HG03439 (cell line): ENCODE measurements around the gene UBE2N.
"Not testable (repeated sequence)": the region's sequence is repeated elsewhere in the genome, so short reads cannot be mapped to it uniquely, and the experiment has no call there.

Experiments
- ATAC-seq: cut with Tn5 transposase; IDR thresholded peaks from one replicate; pipeline ENCODE4 v1.9.1; 2021; ENCODE audit warnings: mild to moderate bottlenecking, moderate library complexity; ENCODE audit not compliant: unreplicated experiment

UBE2N gene

GRCh38 chr12:93447555-93448290, 6.0 kb upstream of the UBE2N start:
- ATAC-seq = no peak

- ATAC-seq = no peak
Measured at GRCh38 chr12:93443576-93443975, 1.8 kb upstream of the UBE2N start.

- ATAC-seq = no peak
Measured at GRCh38 chr12:93442411-93443340, 929 bp upstream of the UBE2N start.

- peak; percentile 2 for ATAC-seq
Measured at GRCh38 chr12:93441081-93441616, 598 bp downstream of the UBE2N start.

GRCh38 chr12:93440043-93440835, 1.5 kb downstream of the UBE2N start:
- ATAC-seq = no peak

- no peak for ATAC-seq
Measured at GRCh38 chr12:93438266-93439050, 3.3 kb downstream of the UBE2N start.

GRCh38 chr12:93434256-93434865, 7.4 kb downstream of the UBE2N start:
- ATAC-seq = no peak

GRCh38 chr12:93432031-93432430, 9.7 kb downstream of the UBE2N start:
- not testable (repeated sequence) for ATAC-seq

- no peak for ATAC-seq
Measured at GRCh38 chr12:93430280-93430679, 11.5 kb downstream of the UBE2N start.

- no peak for ATAC-seq
Measured at GRCh38 chr12:93429852-93430251, 11.9 kb downstream of the UBE2N start.

GRCh38 chr12:93429448-93429847, 12.3 kb downstream of the UBE2N start:
- ATAC-seq = no peak

- ATAC-seq = no peak
Measured at GRCh38 chr12:93427779-93428564, 13.8 kb downstream of the UBE2N start.

- ATAC-seq = no peak
Measured at GRCh38 chr12:93426412-93426805, 15.3 kb downstream of the UBE2N start.

GRCh38 chr12:93425736-93426411, 15.9 kb downstream of the UBE2N start:
- ATAC-seq = no peak

GRCh38 chr12:93422050-93422449, 19.7 kb downstream of the UBE2N start:
- ATAC-seq = no peak

- peak; percentile 41 for ATAC-seq
Measured at GRCh38 chr12:93419388-93420034, 22.2 kb downstream of the UBE2N start.

- no peak for ATAC-seq
Measured at GRCh38 chr12:93417967-93418480, 23.7 kb downstream of the UBE2N start.
